Activated T-cell treated with anti-CD3 and anti-CD28 coated beads, Interleukin-2, amount 50 U/mL, for 1 hour (primary cell): ENCODE data around the gene CSNK1G3.
"Not testable (repeated sequence)": the region's sequence is repeated elsewhere in the genome, so short reads cannot be mapped to it uniquely, and the experiment has no call there.

ENCODE experiments used
- DNase-seq: peaks from one replicate; pipeline ENCODE4 v3.0.0-alpha.2; 2020

Gene CSNK1G3

GRCh38 chr5:123511648-123512605 is at the start of gene CSNK1G3:
Gene CSNK1G3, plus strand, starts transcription at chr5:123512177. Its CDS starts 33,487 bp downstream, at chr5:123545664.
- peak; percentile 86 for DNase-seq

GRCh38 chr5:123466839-123467238 is 45.1 kb upstream of the CSNK1G3 start:
- DNase-seq: not testable (repeated sequence)

- no peak for DNase-seq
Observed at GRCh38 chr5:123471385-123471784, 40.6 kb upstream of the CSNK1G3 start.

- no peak for DNase-seq
Observed at GRCh38 chr5:123472150-123472924, 39.6 kb upstream of the CSNK1G3 start.

GRCh38 chr5:123474228-123474627 is 37.7 kb upstream of the CSNK1G3 start:
- DNase-seq: no peak

- no peak for DNase-seq
Observed at GRCh38 chr5:123476731-123477130, 35.2 kb upstream of the CSNK1G3 start.

GRCh38 chr5:123478546-123478945 is 33.4 kb upstream of the CSNK1G3 start:
- DNase-seq: no peak

- no peak for DNase-seq
Observed at GRCh38 chr5:123482258-123482657, 29.7 kb upstream of the CSNK1G3 start.

GRCh38 chr5:123483446-123484077 is 28.4 kb upstream of the CSNK1G3 start:
- DNase-seq: no peak

GRCh38 chr5:123485275-123485674 is 26.7 kb upstream of the CSNK1G3 start:
- no peak for DNase-seq

GRCh38 chr5:123486951-123487655 is 24.9 kb upstream of the CSNK1G3 start:
- no peak for DNase-seq

GRCh38 chr5:123490974-123491373 is 21.0 kb upstream of the CSNK1G3 start:
- DNase-seq: no peak

GRCh38 chr5:123495211-123495610 is 16.8 kb upstream of the CSNK1G3 start:
- not testable (repeated sequence) for DNase-seq

- no peak for DNase-seq
Observed at GRCh38 chr5:123496892-123497291, 15.1 kb upstream of the CSNK1G3 start.

GRCh38 chr5:123500471-123500870 is 11.5 kb upstream of the CSNK1G3 start:
- DNase-seq: no peak

- DNase-seq: no peak
Observed at GRCh38 chr5:123502120-123502519, 9.9 kb upstream of the CSNK1G3 start.

GRCh38 chr5:123503299-123503698 is 8.7 kb upstream of the CSNK1G3 start:
- DNase-seq: no peak

- no peak for DNase-seq
Observed at GRCh38 chr5:123505633-123506032, 6.3 kb upstream of the CSNK1G3 start.

- no peak for DNase-seq
Observed at GRCh38 chr5:123508441-123508840, 3.5 kb upstream of the CSNK1G3 start.

GRCh38 chr5:123511290-123511647 is 708 bp upstream of the CSNK1G3 start:
- DNase-seq: no peak

- peak; percentile 48 for DNase-seq
Observed at GRCh38 chr5:123512611-123513461, 859 bp downstream of the CSNK1G3 start.
